COLO668 (cell line): ENCODE data around the gene TBX6.

Experiments
- DNase-seq: peaks from one replicate; lab custom pipeline; 2025; ENCODE audit not compliant: unreplicated experiment; lab: John Stamatoyannopoulos, UW

Gene TBX6

DNA sequence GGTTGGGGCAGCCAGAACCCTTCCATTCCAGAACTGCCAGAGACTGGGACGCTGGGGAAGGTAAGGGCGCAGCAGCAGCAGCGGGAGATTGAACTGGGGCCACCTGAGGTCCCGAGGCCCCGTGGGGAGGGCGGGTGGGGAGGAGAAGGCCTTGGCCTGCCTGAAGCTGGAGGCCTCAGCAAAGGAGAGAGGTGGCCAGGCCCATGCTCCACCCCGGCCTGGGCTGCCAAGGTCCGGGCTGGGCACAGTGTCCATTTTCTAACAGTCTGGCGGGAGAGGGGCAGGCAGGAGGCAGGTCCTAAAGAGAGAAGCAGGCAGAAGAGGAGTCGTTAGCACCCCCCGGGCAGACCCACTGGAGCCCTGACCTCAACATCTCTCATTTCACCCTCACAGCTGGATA is 22.7 kb upstream of the TBX6 start:
- no peak for DNase-seq

GRCh38 chr16:30113711-30114333 is 22.1 kb upstream of the TBX6 start:
- no peak for DNase-seq

GRCh38 chr16:30113031-30113710 is 21.4 kb upstream of the TBX6 start, which contains the start of gene GDPD3:
GDPD3 (minus strand) TSS chr16:30113537; CDS start chr16:30113478, 59 bp downstream.
- peak; percentile 28 for DNase-seq

DNA sequence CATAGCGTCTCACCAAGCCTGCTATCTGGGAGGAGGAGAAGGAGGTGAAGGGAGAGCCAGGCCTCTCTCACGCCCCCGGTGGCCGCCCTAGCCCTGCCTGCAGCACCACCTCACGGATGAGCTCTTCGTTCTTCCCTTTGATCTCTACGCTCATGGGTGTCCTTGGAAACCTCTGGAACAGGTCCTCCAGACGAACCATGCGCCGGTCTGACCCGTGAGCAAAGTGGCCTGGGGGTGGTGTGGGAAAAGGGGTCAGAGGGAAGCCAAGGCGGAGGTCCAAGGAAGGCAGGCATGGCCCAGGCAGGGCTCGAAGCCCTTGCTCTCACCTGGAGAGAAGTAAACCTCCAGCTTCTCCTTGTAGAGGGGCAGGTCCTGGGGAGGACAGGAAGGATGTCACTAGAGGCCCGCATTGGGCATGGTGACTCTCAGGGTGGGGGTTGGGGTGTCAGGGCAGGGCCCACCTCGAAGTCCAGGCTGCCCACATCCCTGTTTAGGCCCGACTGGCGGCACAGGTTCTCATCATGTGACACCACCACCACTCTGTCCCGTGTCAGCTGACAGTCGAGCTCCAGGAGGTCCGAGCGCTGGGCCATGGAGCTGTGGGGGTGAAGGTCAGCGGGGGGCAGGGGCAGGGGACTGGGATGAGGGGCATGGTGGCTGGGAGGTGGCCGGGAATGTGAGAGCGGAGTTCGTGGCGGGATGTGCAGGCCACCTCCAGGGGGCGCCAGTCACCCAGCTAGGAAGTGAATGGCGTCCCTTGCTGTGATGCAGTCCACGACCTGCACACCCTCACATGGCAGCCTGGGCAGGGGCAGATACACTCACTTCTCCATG is 20.7 kb upstream of the TBX6 start:
- DNase-seq: peak; percentile 71

- no peak for DNase-seq
Observed at GRCh38 chr16:30110661-30111060, 18.9 kb upstream of the TBX6 start.

- DNase-seq: no peak
Observed at GRCh38 chr16:30108059-30108850, 16.5 kb upstream of the TBX6 start.

- no peak for DNase-seq
Observed at GRCh38 chr16:30104492-30104891, 12.8 kb upstream of the TBX6 start.

DNA sequence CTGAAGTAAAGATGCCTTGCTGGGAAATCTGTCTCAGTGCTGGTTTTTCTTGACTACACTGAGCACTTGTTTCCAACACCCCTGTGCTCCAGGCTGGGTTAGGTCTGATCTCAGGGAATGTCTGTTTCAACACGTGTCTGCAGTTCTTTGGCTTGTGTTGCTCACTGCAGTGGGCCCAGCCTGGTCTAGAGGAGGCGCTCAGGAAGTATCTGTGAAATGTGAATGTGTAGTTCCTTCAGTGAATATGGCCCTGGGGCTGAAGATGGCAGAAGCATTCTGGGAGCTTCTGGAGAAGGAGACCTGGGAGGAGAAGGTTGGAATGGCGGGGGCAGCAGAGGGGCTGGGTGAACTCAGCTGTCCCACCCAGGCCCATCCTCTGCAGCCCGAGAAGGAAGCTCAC is 12.4 kb upstream of the TBX6 start:
- no peak for DNase-seq

- DNase-seq: no peak
Observed at GRCh38 chr16:30096862-30097563, 5.3 kb upstream of the TBX6 start.

- DNase-seq: peak; percentile 97
Observed at GRCh38 chr16:30096105-30096861, 4.6 kb upstream of the TBX6 start, which contains the start of gene YPEL3. YPEL3 (minus strand) TSS chr16:30096213; CDS start chr16:30095482, 731 bp downstream.

DNA sequence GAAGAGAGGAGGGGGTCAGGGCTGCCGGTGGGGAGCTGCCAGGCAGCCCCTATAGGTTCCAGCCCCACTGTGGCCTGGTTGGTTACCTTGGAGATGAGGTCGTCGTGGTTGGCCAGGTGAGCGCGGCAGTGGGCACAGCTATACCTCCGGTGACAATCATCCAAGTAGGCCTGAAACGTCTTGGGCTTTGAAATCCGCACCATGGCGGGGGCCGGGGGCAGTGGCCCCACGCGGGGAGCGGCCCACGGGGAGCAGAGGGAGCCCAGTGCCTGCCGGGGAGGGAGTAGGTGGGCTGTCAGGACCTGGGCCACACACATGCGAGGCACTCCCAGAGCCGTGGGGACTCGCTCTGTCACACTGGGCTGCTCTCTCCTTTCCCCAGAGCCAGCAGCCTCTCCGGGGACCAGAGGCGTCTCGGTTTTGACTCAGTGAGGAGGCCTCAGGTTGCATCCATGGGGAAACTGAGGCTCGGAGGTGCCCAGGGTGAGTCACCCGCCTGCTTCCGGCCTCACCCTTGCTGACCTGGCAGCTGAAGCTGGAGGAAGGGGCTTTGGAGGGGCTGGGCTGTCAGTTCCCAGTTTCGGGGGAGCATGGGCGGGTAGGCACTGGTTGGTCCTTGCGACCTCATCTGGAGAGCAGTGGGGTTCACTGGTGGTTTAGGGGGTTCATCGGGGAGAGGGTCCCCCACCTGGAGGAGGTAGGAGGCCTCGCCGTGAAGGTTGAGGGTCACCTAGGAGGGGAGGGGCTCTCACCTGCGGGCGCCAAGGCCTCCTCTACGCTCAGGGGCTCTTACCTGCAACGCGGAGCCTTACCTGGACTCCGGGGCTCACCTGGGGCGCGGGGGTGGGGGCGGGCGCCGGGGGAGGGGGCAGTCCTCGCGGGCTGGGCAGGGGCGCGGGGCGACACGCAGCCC is 3.7 kb upstream of the TBX6 start:
- peak; percentile 11 for DNase-seq

GRCh38 chr16:30094541-30095165 is 2.9 kb upstream of the TBX6 start:
- no peak for DNase-seq

- DNase-seq: peak; percentile 75
Observed at GRCh38 chr16:30092373-30093010, 768 bp upstream of the TBX6 start.

DNA sequence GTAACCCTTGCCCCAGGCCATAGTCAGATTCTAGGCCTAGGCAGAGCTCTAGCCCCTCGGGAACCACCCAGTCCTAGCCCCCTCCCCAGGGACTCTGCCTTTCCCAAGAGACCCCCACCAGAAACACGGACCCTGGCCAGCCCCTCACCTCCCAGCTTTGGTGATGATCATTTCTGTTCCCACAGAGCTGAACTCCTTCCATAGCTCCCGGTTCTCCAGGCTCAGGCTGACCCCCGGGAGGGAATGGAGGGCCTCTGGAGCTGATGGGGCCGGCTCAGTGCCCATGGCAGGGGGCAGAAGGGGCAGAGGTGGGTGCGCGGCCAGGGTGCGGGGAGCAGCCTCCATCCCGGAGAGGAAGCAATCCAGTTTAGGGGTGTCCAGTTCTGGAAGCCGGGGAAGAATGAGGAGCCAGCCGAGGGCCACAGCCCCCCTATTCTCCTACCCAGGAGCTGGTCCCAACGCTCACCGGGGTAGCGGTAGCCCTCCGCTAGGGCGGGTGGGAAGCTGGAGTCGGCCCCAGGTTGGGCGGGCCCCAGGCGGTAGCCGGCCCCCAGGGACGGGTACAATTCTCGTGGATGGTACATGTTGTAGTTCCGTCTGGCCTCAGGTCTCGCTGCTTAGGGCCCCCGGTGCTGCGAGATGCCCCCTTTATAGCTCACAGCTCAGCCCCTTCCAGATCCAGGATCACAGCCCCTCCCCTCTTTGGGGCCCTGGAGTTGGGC is 953 bp downstream of the TBX6 start:
- DNase-seq: no peak

DNA sequence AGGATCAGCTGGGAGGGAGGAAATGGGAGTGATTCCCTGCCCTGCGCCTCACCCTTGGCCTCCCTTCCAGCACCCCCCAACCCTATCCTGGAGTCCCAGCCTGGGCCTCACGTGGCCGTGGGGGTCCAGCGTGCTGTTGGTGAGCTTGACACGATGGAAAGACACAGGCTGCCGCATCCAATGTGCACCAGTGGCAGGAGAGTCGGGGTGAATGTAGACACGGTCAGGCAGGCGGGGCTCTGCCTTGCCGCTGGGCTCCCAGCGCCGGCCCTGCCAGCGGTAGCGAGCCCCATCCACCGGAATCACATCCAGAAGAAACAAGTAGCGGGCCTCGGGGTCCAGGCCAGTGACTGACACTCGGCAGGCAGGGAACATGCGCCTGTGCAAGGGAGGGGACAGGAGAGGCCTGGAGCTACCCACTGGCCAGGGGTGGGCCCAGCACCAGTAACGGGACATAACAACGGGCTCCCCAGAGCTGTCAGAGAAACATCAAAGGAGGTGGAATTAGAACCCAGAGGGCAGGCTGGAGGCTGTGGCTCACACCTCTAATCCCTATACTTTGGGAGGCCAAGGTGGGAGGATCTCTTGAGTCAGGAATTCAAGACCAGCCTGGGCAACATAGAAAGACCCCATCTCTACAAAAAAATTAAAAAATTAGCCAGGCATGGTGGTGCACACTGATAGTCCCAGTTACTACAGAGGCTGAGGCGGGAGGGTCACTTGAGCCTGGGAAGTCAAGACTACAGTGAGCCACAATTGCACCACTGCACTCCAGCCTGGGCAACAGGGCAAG is 2.7 kb downstream of the TBX6 start:
- DNase-seq: no peak

GRCh38 chr16:30088237-30088831 is 3.4 kb downstream of the TBX6 start:
- DNase-seq: no peak
